ELR (cell line): ENCODE results near the gene CTNND1.
A peak's percentile ranks its signal among the peaks of the same experiment; 100 is the strongest.

Experiments
- DNase-seq: peaks from one replicate; pipeline ENCODE4 v3.0.0-alpha.2; 2015; ENCODE audit warnings: low read depth

Gene CTNND1

DNA sequence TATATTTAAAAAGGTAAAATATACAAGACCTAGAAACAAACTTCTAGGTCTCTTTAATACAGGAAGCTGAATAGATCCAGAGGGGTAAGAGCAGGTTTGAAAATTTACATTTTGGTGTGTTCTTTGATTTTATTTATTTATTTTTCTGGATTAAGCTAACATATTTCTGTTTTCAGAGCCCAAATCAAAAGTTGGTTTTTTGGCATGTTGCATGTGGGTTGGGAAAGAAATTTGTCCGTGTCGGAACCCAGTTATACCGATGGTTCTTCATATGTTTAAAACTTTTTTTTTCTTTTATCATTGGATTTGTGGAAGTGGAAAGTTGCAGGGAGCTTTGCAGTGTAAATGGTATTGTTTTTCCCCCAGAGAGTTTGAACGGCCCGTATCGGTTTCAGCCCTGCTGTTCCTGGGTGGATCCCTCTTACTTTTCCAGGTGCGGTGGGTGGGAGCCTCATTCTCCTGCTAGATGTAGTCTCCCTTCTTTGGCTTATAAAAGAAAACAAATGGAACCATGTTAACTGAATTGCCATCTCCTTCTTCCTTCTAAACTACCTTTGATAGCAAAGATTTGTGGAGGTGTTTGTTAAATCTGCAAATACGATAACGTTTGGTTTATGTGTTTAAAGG is 746 bp downstream of the CTNND1 start:
- peak; percentile 34 for DNase-seq

DNA sequence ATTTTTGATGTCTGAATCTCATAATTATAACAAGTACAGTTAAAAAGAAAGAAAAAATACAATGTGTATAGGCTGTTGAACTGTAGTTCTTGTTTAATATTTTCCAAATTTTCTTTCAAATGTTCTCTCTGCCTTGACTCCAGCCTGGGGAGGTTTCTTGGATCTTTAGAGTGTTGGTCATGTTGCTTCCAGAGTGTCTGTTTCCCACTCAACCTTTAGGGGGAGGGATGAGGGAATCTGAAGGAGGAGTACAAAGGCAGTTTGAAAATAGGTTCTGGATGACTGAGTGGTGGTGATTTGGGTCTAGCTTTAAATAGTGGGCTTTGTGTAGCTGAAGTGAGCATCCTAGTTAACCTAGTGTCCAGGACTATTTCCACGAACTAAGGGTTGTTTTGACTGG is 2.0 kb downstream of the CTNND1 start:
- DNase-seq, result peak; percentile 69

GRCh38 chr11:57764021-57764420 is 2.4 kb downstream of the CTNND1 start:
- DNase-seq, result no peak

GRCh38 chr11:57764566-57764965 is 3.0 kb downstream of the CTNND1 start:
- DNase-seq, result no peak

- no peak for DNase-seq
Measured at GRCh38 chr11:57764972-57765371, 3.4 kb downstream of the CTNND1 start.

- DNase-seq, result no peak
Measured at GRCh38 chr11:57770793-57771192, 9.2 kb downstream of the CTNND1 start.

- DNase-seq, result no peak
Measured at GRCh38 chr11:57771365-57771764, 9.8 kb downstream of the CTNND1 start.

- DNase-seq, result peak; percentile 47
Measured at GRCh38 chr11:57772562-57772961, 11.0 kb downstream of the CTNND1 start.

GRCh38 chr11:57773026-57773598 is 11.5 kb downstream of the CTNND1 start:
- no peak for DNase-seq

DNA sequence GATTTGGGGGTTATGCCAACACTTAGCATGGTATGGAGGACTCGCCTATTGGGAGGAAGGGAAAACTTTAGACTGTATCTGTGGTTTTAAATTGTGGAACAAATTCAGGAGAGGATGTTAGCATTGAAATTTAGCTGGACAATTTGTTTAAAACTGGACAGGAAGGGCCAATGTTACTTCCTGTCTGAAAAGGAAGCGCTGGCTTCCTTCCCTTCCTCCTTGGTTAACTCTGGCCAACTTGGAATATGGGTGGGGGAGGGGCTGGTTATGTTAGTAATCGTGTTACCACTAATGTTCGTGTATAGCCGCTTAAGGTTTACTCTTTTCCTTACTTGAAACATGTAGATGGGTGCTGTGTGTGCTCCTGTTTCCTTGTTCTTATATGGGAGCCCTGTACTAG is 13.9 kb downstream of the CTNND1 start:
- no peak for DNase-seq

DNA sequence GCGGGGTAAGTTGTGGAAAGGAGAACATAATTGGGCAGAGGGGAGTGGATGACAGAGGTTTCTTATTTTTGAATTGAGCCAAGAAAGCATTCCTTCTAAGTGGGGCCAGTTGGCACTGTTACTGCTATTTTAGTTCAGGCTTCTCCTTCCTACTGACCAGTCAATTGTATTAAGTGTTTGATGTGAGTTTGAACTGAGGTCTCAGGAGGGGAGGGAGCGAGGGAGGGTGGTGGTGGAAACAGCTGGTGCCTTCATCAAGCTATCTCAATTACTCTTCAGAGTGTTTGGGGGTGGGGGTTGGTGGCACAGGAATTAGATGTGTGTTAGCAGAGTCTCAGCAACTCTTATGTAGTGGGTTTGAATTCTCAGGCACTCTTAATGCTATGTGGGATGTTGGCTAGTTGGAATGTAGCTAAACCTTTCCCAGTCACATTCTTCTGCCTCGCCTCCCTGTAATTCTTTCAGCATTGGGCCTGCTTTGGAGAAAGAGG is 14.5 kb downstream of the CTNND1 start:
- no peak for DNase-seq

- no peak for DNase-seq
Measured at GRCh38 chr11:57776577-57777210, 15.1 kb downstream of the CTNND1 start.

DNA sequence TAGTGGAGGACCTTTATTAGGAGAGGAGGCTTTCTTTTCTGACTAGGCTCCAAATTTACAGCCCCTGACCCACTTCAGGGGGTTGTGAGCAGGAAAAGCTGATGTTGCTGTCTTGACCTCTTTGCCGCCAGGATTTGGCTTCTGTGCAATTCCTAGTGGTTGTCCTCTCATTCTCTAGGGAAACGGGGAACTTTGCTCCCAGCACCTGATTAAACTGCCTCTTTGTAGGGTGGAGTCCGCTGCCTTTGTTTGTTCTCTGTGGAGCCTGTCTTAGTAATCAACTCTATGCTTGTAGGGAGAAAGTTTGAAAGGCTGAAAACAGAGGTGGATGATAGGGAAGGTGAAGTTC is 16.3 kb downstream of the CTNND1 start:
- DNase-seq, result peak; percentile 39

- DNase-seq, result peak; percentile 97
Measured at GRCh38 chr11:57778318-57779037, 16.9 kb downstream of the CTNND1 start.

DNA sequence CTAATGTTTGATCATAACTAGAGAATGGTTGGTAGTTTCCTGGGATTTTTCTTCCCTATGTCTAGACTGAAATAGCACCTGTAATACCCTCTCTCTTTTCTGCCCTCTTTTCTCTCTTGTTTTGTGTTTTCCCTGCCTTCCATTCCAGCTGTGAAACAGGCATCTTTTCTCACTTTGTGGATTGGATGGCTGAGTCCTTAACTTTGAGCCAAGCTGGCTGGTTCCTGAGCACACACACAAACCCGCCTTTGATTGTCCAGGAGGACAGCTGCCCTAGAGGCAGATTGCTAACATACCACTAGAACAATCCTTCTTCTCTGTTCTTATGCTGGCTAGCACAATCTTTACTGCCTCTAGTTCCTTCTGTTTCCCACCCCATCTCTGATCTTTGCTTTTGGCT is 17.7 kb downstream of the CTNND1 start:
- DNase-seq, result peak; percentile 70

DNA sequence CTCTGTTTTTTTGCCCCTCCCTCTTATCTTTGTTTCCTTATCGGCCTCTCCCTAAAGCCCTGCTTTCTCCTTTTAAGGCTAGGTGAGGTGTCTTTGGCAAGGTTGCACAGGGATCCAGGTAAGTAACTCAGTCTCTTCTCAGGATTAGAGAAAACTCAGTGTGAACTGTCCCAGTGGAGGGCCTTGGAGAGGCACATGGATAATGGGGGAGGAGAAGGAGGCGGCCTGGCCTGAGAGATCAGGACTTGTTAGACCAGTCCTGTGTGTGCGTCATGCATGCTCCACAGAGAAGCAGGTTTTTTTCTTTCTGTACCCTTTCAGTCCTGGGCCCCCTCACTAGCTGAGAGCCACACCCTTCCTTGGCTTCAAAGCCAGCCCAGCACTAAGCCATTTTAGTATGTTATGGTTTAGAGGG is 19.9 kb downstream of the CTNND1 start:
- no peak for DNase-seq

- no peak for DNase-seq
Measured at GRCh38 chr11:57785072-57785471, 23.5 kb downstream of the CTNND1 start.

DNA sequence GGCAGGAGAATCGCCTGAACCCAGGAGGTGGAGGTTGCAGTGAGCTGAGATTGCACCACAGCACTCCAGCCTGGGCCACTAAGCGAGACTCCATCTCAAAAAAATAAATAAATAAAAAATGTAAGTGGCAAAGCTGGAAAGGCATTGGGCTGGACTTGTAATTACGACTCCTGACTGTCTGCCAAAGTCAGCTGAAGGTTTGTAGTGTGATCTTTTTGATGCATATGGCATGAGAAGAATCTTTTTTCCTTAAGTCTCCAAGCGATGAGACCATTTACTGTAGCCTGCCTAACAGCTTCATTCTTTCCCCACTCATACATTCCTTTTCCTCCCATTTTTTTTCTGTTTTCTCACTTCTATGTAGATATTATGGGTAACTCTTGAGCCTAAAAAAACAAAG is 24.8 kb downstream of the CTNND1 start:
- DNase-seq, result no peak

GRCh38 chr11:57787006-57787604 is 25.5 kb downstream of the CTNND1 start:
- no peak for DNase-seq

DNA sequence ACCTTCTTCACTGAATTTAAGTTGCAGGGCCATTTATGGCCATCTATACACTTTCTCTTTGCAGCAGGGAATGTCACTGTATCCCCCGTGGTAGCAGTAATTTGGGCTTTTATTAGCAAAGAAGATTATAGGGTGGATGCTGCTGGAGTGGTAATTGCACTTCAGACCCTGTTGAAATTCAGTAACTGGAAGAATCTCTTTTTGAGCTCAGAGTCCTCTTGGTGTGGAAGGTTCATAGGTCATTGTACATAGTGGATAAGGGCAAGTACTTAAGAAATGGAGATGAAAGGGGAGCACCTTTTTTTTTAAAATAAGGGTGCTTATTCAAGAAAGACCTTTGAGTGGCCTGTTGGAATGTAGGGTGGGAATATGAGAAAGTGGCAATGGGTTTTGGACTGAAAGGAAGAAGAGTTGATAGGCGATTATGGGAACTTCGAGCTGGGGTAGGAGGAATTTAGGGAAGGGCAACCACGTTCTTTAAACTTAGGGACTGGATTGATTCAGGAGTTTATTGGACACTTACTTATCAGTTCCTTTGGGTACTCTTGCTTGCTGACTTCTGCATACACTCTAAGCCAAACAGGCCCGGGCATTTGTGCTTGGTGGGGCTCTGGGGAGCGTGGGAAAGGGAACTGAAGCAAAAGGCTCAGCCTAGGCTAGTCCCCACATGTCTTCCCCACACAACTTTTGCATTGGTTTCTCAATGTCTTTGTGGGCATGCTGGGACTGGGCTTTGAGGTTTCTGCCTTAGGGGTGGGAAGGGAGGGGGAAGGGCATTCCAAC is 26.5 kb downstream of the CTNND1 start:
- no peak for DNase-seq

- DNase-seq, result no peak
Measured at GRCh38 chr11:57788703-57789088, 27.1 kb downstream of the CTNND1 start.
